ENCODE results near the gene SLC19A2.

The SLC19A2 gene

DNA sequence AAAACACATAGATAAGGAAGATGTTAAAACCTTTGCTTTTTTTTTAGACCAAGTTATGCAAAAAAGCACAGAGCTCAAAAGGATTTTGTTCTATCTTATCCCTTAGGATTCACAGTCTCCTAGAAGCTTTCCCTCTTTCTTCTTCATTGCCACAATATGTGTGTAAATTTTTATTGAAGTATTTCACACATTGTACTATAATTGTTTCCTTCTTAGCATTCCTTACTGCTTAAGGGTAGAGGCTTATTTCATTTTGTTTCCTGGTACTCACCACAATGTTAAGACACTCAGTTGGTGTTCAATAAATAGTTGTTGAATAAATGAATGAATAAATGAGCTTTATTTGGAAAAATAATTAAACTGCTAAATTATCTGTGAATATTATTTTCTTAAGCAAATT, 29.9 kb upstream of the SLC19A2 start:
- TF ChIP-seq GATA2 (IDR thresholded peaks at IDR 0.05; ENCODE audit: low read depth, low read length): no peak
- TF ChIP-seq GATA3 (IDR thresholded peaks at IDR 0.05; ENCODE audit: low read depth, low read length): no peak

DNA sequence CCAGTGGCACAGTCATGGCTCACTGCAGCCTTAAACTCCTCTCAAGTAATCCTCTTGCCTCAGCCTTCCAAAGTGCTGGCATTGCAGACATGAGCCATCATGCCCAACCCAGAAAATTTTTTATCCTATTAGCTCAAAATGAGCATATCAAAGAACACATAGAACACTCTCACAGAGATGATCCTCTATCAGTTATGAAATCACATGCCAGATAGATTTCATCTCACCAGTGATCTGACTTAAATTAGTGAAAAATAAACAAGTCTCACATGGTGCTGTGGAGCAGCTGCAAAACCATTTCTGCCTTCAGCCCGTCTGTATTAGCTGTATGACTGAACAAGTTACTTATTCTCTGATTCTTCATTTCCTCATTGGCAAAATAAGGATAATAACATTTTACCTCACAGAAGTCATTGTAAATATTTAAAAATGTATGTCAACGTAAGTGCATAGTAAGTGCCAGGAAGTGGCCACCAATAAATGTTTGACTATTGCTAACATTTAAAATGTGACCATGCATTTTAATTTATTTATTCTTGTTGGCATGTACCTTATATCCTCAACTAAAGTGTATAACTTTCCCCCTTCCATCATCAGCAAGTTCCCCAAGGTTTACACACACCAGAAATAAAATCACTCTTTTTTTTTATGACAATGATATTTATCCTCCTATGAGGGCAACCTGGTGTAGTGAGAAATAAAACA, 29.0 kb upstream of the SLC19A2 start:
- TF ChIP-seq GATA3 (IDR thresholded peaks at IDR 0.05; ENCODE audit: low read depth, low read length): no peak

DNA sequence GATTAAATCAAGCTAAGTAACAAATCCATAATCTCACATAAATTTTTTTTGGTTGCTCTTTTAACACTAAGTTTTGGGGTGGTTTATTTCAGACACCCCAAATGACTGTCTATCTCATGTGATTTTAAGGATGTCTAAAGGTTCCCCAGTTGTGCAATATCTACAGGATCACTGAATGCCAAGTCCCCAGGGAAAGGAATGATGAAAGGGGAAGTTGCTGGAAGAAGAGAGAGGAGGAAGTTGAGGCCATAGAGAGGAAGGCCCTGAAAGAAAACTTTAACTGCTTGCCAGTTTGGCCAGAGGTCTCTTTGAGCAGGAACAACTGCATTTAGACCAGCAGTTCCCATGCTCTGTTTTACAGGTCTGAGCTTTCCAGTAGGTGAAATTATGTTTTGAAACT, 27.5 kb upstream of the SLC19A2 start:
- TF ChIP-seq GATA3 (IDR thresholded peaks at IDR 0.05; ENCODE audit: low read depth, low read length) (no peak), GATA2 (IDR thresholded peaks at IDR 0.05; ENCODE audit: low read depth, low read length) (no peak)

DNA sequence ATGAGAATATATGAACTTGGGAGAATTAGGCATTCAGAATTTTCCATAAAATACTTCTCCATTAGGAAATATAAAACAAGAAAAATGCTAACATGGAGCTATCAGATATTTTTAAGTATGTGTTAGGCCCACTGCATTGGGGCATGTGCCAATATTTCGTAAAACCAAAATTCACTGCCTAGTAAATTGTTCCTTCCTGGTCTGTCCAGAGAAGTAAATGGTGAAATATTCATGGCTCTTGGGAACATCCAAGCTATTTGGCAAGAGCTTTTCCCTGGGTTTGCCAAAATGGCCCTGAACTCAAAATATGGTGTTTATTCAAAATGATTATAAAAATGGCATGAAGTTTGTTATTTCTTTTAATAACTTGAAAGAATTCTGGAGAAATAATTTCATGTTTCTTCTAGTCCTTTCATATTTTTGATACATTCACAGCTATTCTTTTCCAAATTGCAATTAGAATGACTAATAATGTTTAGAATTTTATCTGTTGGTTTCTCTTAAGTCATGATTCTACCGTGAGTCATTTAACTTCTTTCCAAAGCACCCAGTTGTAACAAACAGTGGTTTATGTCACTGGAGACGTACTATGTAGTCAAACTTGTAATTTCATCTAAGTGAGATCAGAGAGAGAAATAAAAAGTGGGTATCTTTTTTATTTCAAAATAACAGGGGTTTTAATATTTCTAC, 25.7 kb upstream of the SLC19A2 start:
- TF ChIP-seq GATA3 (IDR thresholded peaks at IDR 0.05; ENCODE audit: low read depth, low read length) (no peak), GATA2 (IDR thresholded peaks at IDR 0.05; ENCODE audit: low read depth, low read length) (no peak)

DNA sequence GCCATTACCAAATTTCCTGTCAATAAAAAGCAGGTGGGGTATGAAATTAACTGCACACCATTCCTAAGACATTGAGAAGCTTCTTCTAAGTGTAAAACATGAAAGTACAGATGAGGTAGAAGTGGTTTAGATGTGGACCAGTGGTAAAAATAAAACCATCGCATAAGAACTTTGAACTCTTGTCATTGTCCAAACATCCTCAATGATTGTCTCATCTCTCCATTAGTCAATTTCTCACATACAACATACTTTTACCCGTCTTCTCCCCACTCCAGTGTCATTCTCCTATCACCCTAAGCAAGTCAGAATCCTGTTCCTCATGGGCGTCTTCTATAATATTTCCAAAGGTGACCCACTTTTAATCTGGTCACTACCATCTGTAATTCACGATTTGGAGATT, 24.3 kb upstream of the SLC19A2 start:
- TF ChIP-seq GATA2 (IDR thresholded peaks at IDR 0.05; ENCODE audit: low read depth, low read length) (no peak), GATA3 (IDR thresholded peaks at IDR 0.05; ENCODE audit: low read depth, low read length) (no peak)

DNA sequence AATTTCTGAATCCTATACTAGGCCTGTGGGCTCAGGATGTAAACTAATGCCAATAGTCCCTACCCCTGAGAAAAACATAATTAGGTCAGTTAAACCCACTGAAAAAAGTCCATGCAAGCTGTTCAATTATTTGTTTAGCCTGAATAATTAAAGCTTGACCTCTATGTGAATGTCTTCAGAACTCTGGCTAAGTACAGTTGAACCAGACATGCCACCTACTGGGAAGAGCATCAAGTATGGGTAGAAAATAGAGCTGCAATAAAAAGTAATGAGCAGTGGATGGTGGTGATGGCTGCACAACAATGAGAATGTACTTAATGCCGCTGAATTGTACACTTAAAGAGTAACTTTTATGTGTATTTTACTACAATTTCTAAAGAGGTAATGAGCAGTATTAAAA, 23.6 kb upstream of the SLC19A2 start:
- TF ChIP-seq GATA2 (IDR thresholded peaks at IDR 0.05; ENCODE audit: low read depth, low read length): no peak
- TF ChIP-seq GATA3 (IDR thresholded peaks at IDR 0.05; ENCODE audit: low read depth, low read length): no peak

DNA sequence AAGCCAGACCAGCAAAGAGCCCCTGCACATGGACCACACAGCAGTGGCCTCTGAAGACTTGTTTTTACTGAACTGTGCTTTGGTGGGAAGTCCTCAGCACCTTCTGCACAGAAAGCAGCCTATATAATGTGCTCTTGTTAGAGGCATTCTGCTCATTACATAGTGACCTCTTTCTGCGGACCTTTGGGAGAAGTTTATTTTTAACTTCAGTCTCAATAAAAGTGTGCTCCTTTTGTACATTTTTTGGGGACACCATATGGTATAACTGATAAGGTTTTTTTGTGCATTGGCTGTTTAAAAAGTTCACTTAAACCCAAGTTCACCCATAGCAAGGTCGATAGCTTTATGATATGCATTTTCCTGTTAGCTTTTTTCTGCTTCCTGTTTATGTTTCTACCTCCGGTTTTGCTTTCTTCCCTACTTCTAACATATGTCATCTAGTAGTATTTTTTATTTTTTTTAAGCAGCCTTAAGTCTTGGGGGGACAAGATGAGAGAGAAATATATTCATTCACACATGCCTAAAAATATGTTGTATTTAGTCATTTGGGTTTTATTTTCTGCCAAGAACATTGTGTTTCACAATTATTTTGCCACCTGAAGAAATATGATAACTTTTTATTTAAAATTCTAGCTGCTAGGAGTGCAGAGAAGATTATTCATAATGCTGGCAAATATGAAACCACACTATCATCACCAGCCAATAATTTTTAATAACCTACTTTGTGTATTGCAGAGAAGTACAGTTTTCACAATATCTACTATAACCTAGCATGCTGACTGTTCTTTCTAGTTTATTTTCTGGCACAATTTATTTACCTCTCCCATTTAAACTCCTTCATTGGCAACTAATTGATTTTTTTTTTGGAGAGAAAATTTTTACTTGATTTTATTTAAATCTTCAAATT, 22.9 kb upstream of the SLC19A2 start:
- TF ChIP-seq GATA2 (IDR thresholded peaks at IDR 0.05; ENCODE audit: low read depth, low read length): no peak
- TF ChIP-seq GATA3 (IDR thresholded peaks at IDR 0.05; ENCODE audit: low read depth, low read length): no peak

DNA sequence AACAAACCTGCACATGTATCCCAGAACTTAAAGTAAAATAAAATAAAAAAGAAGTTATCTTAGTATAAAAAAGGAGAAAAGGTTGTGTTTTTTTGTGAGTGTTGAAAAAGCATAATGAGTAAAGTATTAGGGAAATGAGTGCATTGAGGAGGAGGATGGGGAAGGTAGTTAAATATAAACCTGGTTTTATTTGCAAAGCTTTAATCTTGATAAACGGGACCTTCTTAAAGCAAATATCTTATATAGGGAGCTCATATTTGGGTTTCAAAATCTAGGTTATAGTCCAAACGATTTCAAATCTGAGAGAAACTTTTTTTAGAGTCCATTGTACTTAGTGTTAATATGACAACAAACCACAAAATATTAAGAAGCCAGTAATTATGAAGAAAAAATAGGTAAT, 21.7 kb upstream of the SLC19A2 start:
- TF ChIP-seq GATA2 (IDR thresholded peaks at IDR 0.05; ENCODE audit: low read depth, low read length) (no peak), GATA3 (IDR thresholded peaks at IDR 0.05; ENCODE audit: low read depth, low read length) (no peak)

DNA sequence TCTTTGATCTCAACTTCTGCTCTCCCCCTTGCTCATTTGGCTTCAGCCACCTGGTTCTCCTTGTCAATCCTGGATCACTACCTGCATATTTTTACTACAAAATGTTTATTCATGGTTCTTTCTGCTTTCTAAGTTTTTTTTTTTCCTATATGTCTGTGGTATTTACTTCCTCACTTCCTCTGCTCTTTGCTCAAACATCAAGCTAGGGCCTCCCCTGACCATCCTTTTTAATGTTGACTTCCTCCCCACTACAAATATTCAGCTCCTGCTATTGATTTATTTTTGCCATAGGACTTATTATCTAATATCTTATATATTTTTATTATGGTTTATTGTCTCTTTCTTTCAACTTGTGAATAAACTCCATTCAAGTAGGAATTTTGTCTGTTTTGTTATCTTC, 14.1 kb upstream of the SLC19A2 start:
- no peak for TF ChIP-seq GATA3 (IDR thresholded peaks at IDR 0.05; ENCODE audit: low read depth, low read length)
- no peak for TF ChIP-seq GATA2 (IDR thresholded peaks at IDR 0.05; ENCODE audit: low read depth, low read length)

DNA sequence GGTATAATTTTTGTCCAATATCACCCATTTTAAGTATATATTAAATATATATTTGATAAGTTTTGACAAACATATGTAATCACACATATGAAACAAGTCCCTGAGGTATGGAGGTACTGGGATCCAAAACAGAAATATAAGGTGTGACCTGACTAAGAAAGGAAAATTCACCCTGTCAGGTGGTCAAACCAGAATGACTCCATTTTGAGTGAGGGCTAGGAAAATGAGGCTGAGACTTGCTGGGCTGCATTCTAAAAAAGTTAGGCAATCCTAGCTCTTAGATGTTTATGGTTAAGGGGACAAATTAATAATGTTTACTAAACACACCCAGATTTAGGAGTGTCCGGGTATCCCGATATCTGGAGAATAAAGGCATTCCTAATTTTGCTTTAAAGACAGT, 11.6 kb upstream of the SLC19A2 start:
- no peak for TF ChIP-seq GATA3 (IDR thresholded peaks at IDR 0.05; ENCODE audit: low read depth, low read length)

DNA sequence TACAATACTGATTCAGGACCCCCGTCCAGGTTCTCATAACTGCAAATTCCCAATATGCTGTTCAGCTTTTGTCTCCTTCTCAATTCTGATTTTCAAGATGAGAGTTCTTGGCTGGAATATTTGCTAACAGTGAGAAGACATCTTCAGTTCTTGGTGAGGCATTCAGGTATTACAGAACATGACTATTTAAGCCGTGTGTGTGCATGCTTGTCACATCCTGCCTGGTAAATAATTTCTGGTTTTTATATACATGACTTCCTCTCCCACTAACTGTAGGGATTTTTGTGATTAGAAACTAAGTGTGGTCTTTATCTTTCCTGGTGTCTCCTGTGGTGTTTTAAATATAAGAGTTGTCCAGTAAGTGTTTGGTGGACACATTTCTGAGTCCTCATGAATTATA, 10.2 kb upstream of the SLC19A2 start:
- TF ChIP-seq GATA2 (IDR thresholded peaks at IDR 0.05; ENCODE audit: low read depth, low read length): no peak
- no peak for TF ChIP-seq GATA3 (IDR thresholded peaks at IDR 0.05; ENCODE audit: low read depth, low read length)

DNA sequence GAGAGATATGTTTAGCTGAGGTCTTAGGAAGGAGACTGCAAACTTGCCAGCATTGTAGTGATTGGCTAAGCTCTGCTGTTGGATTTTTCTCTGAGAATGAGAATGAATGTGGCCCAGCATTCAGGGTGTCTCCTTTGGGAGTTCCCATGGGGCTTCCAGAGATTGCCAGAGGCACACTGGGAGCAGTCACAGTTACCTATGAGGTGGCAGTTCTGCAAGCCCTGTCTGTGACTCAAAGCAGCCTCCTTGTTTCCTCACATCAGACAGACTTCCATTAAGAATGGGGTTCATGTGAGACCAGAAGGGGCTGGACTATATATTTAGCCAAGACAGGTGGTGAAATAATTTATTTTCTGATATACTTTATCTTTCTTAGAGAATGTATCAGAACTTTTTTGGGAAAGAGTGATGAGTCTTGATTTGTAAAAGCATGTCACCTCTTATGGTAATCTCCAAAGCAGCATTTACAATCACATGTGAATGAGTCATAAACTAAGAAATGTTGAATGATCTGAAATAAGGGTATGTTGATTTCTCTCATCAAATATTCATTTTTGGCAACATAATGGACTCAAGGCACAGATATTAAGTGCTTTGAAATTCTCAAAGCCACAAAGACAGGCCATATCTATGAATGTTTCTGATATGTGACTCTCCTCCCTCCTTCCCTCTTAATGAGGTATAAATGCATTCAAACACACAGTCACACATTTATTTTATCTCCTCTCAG, 9.5 kb upstream of the SLC19A2 start:
- no peak for TF ChIP-seq GATA2 (IDR thresholded peaks at IDR 0.05; ENCODE audit: low read depth, low read length)
- no peak for TF ChIP-seq GATA3 (IDR thresholded peaks at IDR 0.05; ENCODE audit: low read depth, low read length)

DNA sequence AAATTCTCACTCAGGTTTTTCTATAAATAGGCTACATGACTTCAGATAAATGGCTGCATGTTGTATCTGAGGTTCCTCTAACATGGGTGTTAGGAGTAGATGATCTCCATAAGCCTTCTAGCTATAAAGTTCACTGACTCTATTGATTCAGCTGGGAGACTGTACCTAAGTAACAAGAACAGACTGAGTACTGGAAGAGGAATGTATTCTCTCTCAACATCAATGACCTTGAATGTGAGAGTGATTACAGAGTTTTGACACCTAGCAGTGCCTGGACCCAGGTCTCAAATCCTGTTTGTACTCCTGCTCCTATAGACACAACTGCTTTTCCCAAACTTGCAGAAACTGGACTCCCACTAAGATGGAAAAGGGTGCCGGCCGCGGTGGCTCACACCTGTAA, 8.6 kb upstream of the SLC19A2 start:
- TF ChIP-seq GATA2 (IDR thresholded peaks at IDR 0.05; ENCODE audit: low read depth, low read length) (no peak), GATA3 (IDR thresholded peaks at IDR 0.05; ENCODE audit: low read depth, low read length) (no peak)

DNA sequence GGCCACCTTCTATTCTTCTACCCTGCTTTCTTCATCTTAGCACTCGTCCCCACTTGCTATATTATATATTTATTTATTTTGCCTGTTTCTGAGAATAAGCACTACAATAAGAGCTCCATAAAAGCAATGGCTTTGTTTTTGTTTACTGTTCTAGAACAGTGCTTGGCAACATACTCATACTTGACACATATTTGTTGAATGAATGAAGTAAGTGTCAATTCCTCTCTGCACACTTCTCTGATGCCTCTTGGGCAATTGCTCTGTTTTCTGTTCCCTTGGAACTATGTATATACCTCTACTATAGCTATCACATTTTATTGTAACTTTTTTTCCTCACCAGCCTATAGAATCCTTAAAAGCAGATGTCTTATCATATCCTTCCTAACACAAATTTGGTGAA, 7.5 kb upstream of the SLC19A2 start:
- TF ChIP-seq GATA2 (IDR thresholded peaks at IDR 0.05; ENCODE audit: low read depth, low read length) (no peak), GATA3 (IDR thresholded peaks at IDR 0.05; ENCODE audit: low read depth, low read length) (no peak)

Measured in SH-SY5Y (cell line).